DOHH2 (cell line): ENCODE data around the gene TFAP2A.
A peak's percentile ranks its signal among the peaks of the same experiment; 100 is the strongest.

Experiments used
- H3F3A ChIP-seq: fragments of 200-600 bp; sonication (generic), shearing (Covaris generic); 2 replicates; pipeline ENCODE4 v1.6.0; 2016; ENCODE audit warnings: antibody characterized with exemption, mild to moderate bottlenecking; ENCODE audit not compliant: control insufficient read depth, insufficient read depth
- H3K27ac ChIP-seq: fragments of 200-600 bp; sonication (generic); 2 replicates; pipeline ENCODE4 v1.5.1; 2014; ENCODE audit warnings: low read depth, mild to moderate bottlenecking, low read length, moderate library complexity
- H3K27me3 ChIP-seq: fragments of 200-600 bp; sonication (generic); 2 replicates; pipeline ENCODE4 v1.6.1; 2014; ENCODE audit warnings: mild to moderate bottlenecking, low read length, mixed read lengths; ENCODE audit not compliant: control insufficient read depth
- H3K36me3 ChIP-seq: fragments of 200-600 bp; sonication (generic); 2 replicates; pipeline ENCODE4 v1.6.1; 2014; ENCODE audit warnings: mild to moderate bottlenecking, low read length, moderate library complexity, mixed read lengths; ENCODE audit not compliant: control insufficient read depth
- H3K4me1 ChIP-seq: fragments of 200-600 bp; sonication (generic); 2 replicates; pipeline ENCODE4 v1.6.1; 2014; ENCODE audit warnings: mild to moderate bottlenecking, low read length, mixed read lengths; ENCODE audit not compliant: control insufficient read depth
- H3K4me2 ChIP-seq: fragments of 200-600 bp; sonication (generic); 2 replicates; pipeline ENCODE4 v1.6.0; 2014; ENCODE audit warnings: mild to moderate bottlenecking, low read length, moderate library complexity
- H3K4me3 ChIP-seq: fragments of 200-600 bp; sonication (generic); 2 replicates; pipeline ENCODE4 v1.5.1; 2014; ENCODE audit warnings: mild to moderate bottlenecking, low read length, mixed read lengths
- H3K79me2 ChIP-seq: fragments of 200-600 bp; sonication (generic); 2 replicates; pipeline ENCODE4 v1.6.1; 2014; ENCODE audit warnings: mild to moderate bottlenecking, low read length, mixed read lengths; ENCODE audit not compliant: control insufficient read depth
- H3K9me2 ChIP-seq: fragments of 200-600 bp; sonication (generic); replicated peaks from 2 replicates; pipeline ENCODE4 v1.6.1; 2014; ENCODE audit warnings: mild to moderate bottlenecking, low read length, mixed read lengths; ENCODE audit not compliant: control insufficient read depth
- H3K9me3 ChIP-seq: fragments of 200-600 bp; sonication (generic); 2 replicates; pipeline ENCODE4 v1.6.1; 2014; ENCODE audit warnings: antibody characterized with exemption, low read length, mixed read lengths; ENCODE audit not compliant: control insufficient read depth, insufficient read depth
- H4K20me1 ChIP-seq: fragments of 200-600 bp; sonication (generic); 2 replicates; pipeline ENCODE4 v1.6.0; 2014; ENCODE audit warnings: low read depth, mild to moderate bottlenecking, antibody characterized with exemption, low read length, moderate library complexity; ENCODE audit not compliant: control insufficient read depth, insufficient read depth
- CTCF ChIP-seq: fragments of 200-600 bp; sonication (generic); IDR thresholded peaks from one replicate; pipeline ENCODE4 v1.5.1; 2014; ENCODE audit warnings: antibody characterized with exemption, mild to moderate bottlenecking, low read depth, low read length; ENCODE audit not compliant: poor library complexity, severe bottlenecking
- EZH2phosphoT487 ChIP-seq: fragments of 200-600 bp; sonication (generic); IDR thresholded peaks from 2 replicates; pipeline ENCODE4 v1.6.1; 2017; ENCODE audit warnings: borderline replicate concordance, mild to moderate bottlenecking, antibody characterized with exemption, low read length, moderate library complexity, mixed read lengths

The TFAP2A gene

GRCh38 chr6:10461850-10462249, 47.0 kb upstream of the TFAP2A start:
- H3K9me3 ChIP-seq = no peaks in the 10 kb centered on the region
- TF ChIP-seq EZH2phosphoT487 (no peak), CTCF (no peak)
- no peaks in the 10 kb centered on the region for H3F3A ChIP-seq
- no peaks in the 10 kb centered on the region for H3K27me3 ChIP-seq
- H4K20me1 ChIP-seq = no peaks in the 10 kb centered on the region
- peaks cover 23% of the 10 kb centered on the region for H3K4me1 ChIP-seq
- no peak overlapping the region for H3K4me3 ChIP-seq
- H3K9me2 ChIP-seq = no peaks in the 10 kb centered on the region
- no peaks in the 10 kb centered on the region for H3K36me3 ChIP-seq
- H3K79me2 ChIP-seq = no peaks in the 10 kb centered on the region
- H3K27ac ChIP-seq = no peak overlapping the region
- H3K4me2 ChIP-seq = no peak overlapping the region

GRCh38 chr6:10460096-10460495, 45.2 kb upstream of the TFAP2A start:
- H3F3A ChIP-seq = no peaks in the 10 kb centered on the region
- H3K4me3 ChIP-seq = peak overlapping the region; percentile 39
- peak overlapping the region; percentile 61 for H3K4me2 ChIP-seq
- H3K9me2 ChIP-seq = no peaks in the 10 kb centered on the region
- no peaks in the 10 kb centered on the region for H4K20me1 ChIP-seq
- H3K4me1 ChIP-seq = peaks cover 23% of the 10 kb centered on the region
- H3K79me2 ChIP-seq = no peaks in the 10 kb centered on the region
- no peak for TF ChIP-seq CTCF
- peak overlapping the region; percentile 31 for H3K27ac ChIP-seq
- H3K27me3 ChIP-seq = no peaks in the 10 kb centered on the region
- no peaks in the 10 kb centered on the region for H3K36me3 ChIP-seq
- no peaks in the 10 kb centered on the region for H3K9me3 ChIP-seq

GRCh38 chr6:10458287-10458686, 43.4 kb upstream of the TFAP2A start:
- no peaks in the 10 kb centered on the region for H4K20me1 ChIP-seq
- no peak overlapping the region for H3K27ac ChIP-seq
- no peak overlapping the region for H3K4me2 ChIP-seq
- H3F3A ChIP-seq = no peaks in the 10 kb centered on the region
- no peaks in the 10 kb centered on the region for H3K9me2 ChIP-seq
- TF ChIP-seq CTCF = no peak
- no peak for TF ChIP-seq EZH2phosphoT487
- H3K9me3 ChIP-seq = no peaks in the 10 kb centered on the region
- H3K79me2 ChIP-seq = no peaks in the 10 kb centered on the region
- H3K27me3 ChIP-seq = no peaks in the 10 kb centered on the region
- H3K36me3 ChIP-seq = no peaks in the 10 kb centered on the region
- H3K4me3 ChIP-seq = no peak overlapping the region
- H3K4me1 ChIP-seq = peaks cover 23% of the 10 kb centered on the region

- Histone ChIP-seq H3K4me1 (no peaks in the 10 kb centered on the region), H3K4me2 (no peak overlapping the region)
Observed at GRCh38 chr6:10453596-10453995, 38.7 kb upstream of the TFAP2A start.

More at GRCh38 chr6:10453596-10453995, 38.7 kb upstream of the TFAP2A start:
- Histone ChIP-seq H3K36me3 (no peaks in the 10 kb centered on the region), H3K9me2 (no peaks in the 10 kb centered on the region), H3K79me2 (no peaks in the 10 kb centered on the region), H3K27me3 (no peaks in the 10 kb centered on the region; the same call in 1 of the 2 replicates), H3K9me3 (no peaks in the 10 kb centered on the region), H4K20me1 (no peaks in the 10 kb centered on the region), H3K27ac (no peak overlapping the region), H3K4me3 (no peak overlapping the region), H3F3A (no peaks in the 10 kb centered on the region)
- no peak for TF ChIP-seq CTCF
- no peak for TF ChIP-seq EZH2phosphoT487
